Neural progenitor cell (in vitro differentiated cells): Measurements from ENCODE around the gene VEZT. TPM values are rescaled to one million over a fixed set of nuclear protein-coding genes. Genes with fewer than 3 reads are reported as not detected.

Experiments
- DNase-seq: peaks from one replicate; pipeline ENCODE4 v3.0.0-alpha.2; 2016; ENCODE audit warnings: low spot score
- H2AFZ ChIP-seq: fragments of 200-600 bp; sonication (generic); replicated peaks from 2 replicates; pipeline ENCODE4 v1.6.1; 2016; ENCODE audit warnings: antibody characterized with exemption
- H3F3A ChIP-seq: fragments of 200-600 bp; sonication (generic); 2 replicates; pipeline ENCODE4 v1.6.1; 2016; ENCODE audit warnings: antibody characterized with exemption, low read depth
- H3K27ac ChIP-seq: fragments of 200-600 bp; sonication (generic); 2 replicates; pipeline ENCODE4 v1.5.1; 2016; ENCODE audit warnings: mild to moderate bottlenecking
- H3K27me3 ChIP-seq: fragments of 200-600 bp; sonication (generic); 2 replicates; pipeline ENCODE4 v1.6.1; 2016; ENCODE audit warnings: mild to moderate bottlenecking, moderate library complexity
- H3K36me3 ChIP-seq: fragments of 200-600 bp; sonication (generic); 2 replicates; pipeline ENCODE4 v1.5.1; 2016
- H3K4me1 ChIP-seq: fragments of 200-600 bp; sonication (generic); 2 replicates; pipeline ENCODE4 v1.6.1; 2016; ENCODE audit warnings: mixed run types
- H3K4me2 ChIP-seq: fragments of 200-600 bp; sonication (generic); 2 replicates; pipeline ENCODE4 v1.6.1; 2016
- H3K4me3 ChIP-seq: fragments of 200-600 bp; sonication (generic); 2 replicates; pipeline ENCODE4 v1.5.1; 2016
- H3K79me2 ChIP-seq: fragments of 200-600 bp; sonication (generic); 2 replicates; pipeline ENCODE4 v1.6.1; 2016; ENCODE audit warnings: low read depth
- H3K9ac ChIP-seq: fragments of 200-600 bp; sonication (generic); 2 replicates; pipeline ENCODE4 v1.6.1; 2016
- H3K9me3 ChIP-seq: fragments of 200-600 bp; sonication (generic); 2 replicates; pipeline ENCODE4 v1.5.1; 2016; ENCODE audit warnings: low read depth
- H4K20me1 ChIP-seq: fragments of 200-600 bp; sonication (generic); 2 replicates; pipeline ENCODE4 v1.6.1; 2016; ENCODE audit warnings: low read depth
- H3K27ac Mint-ChIP-seq: 3 replicates; pipeline ENCODE4 v1.8.0; 2021; ENCODE audit warnings: mixed read lengths
- H3K27me3 Mint-ChIP-seq: 2 replicates; pipeline ENCODE4 v1.8.0; 2022; ENCODE audit warnings: low read depth, mild to moderate bottlenecking, inconsistent platforms, moderate library complexity, mixed read lengths; ENCODE audit not compliant: insufficient read depth
- H3K36me3 Mint-ChIP-seq: 3 replicates; pipeline ENCODE4 v1.8.0; 2021; ENCODE audit warnings: mixed read lengths
- H3K4me1 Mint-ChIP-seq: 3 replicates; pipeline ENCODE4 v1.8.0; 2021; ENCODE audit warnings: mixed read lengths
- H3K4me3 Mint-ChIP-seq: 3 replicates; pipeline ENCODE4 v1.8.0; 2021; ENCODE audit warnings: mild to moderate bottlenecking, moderate library complexity, mixed read lengths
- H3K9me3 Mint-ChIP-seq: 3 replicates; pipeline ENCODE4 v1.8.0; 2020; ENCODE audit warnings: mixed read lengths
- EZH2 ChIP-seq: fragments of 200-600 bp; sonication (generic); IDR thresholded peaks from 2 replicates; pipeline ENCODE4 v1.6.1; 2017; ENCODE audit warnings: antibody characterized with exemption, mild to moderate bottlenecking, moderate library complexity
- EZH2phosphoT487 ChIP-seq: fragments of 200-600 bp; sonication (generic); IDR thresholded peaks from 2 replicates; pipeline ENCODE4 v1.6.1; 2017; ENCODE audit warnings: antibody characterized with exemption
- total RNA-seq: library from RNA; depleted of rRNA; stranded (reverse); fragments of >200 nt; gene quantifications from 2 replicates; pipeline ENCODE4 v1.2.3, GENCODE V29; 2015; ENCODE audit warnings: low replicate concordance
- TF ChIP-seq, protein P1 (sequence below): fragments of 200-600 bp; sonication (generic); IDR thresholded peaks from 2 replicates; pipeline ENCODE4 v1.5.1; 2017; ENCODE audit warnings: antibody characterized with exemption, mild to moderate bottlenecking

The VEZT gene
- total RNA-seq, 1 donor from 2014 or later: 126 TPM

- H3K4me1 Mint-ChIP-seq: peaks cover 1% of the 10 kb centered on the region
- no peak for DNase-seq
- Histone ChIP-seq H3K4me1 (peaks cover 16% of the 10 kb centered on the region), H4K20me1 (peaks cover 88% of the 10 kb centered on the region), H3K36me3 (no peaks in the 10 kb centered on the region), H3K27me3 (no peaks in the 10 kb centered on the region), H3K9me3 (no peaks in the 10 kb centered on the region), H3F3A (peaks cover 13% of the 10 kb centered on the region), H3K4me3 (no peak overlapping the region), H3K79me2 (peaks cover 100% of the 10 kb centered on the region), H3K27ac (peak overlapping the region; percentile 29), H3K9ac (no peak overlapping the region), H2AFZ (no peak overlapping the region), H3K4me2 (no peak overlapping the region)
- H3K27me3 Mint-ChIP-seq: no peaks in the 10 kb centered on the region
- no peak overlapping the region for H3K27ac Mint-ChIP-seq
- H3K36me3 Mint-ChIP-seq: peaks cover 24% of the 10 kb centered on the region
- peaks cover 3% of the 10 kb centered on the region for H3K9me3 Mint-ChIP-seq
- TF ChIP-seq EZH2 (no peak), EZH2phosphoT487 (no peak)
- TF ChIP-seq, protein P1, sequence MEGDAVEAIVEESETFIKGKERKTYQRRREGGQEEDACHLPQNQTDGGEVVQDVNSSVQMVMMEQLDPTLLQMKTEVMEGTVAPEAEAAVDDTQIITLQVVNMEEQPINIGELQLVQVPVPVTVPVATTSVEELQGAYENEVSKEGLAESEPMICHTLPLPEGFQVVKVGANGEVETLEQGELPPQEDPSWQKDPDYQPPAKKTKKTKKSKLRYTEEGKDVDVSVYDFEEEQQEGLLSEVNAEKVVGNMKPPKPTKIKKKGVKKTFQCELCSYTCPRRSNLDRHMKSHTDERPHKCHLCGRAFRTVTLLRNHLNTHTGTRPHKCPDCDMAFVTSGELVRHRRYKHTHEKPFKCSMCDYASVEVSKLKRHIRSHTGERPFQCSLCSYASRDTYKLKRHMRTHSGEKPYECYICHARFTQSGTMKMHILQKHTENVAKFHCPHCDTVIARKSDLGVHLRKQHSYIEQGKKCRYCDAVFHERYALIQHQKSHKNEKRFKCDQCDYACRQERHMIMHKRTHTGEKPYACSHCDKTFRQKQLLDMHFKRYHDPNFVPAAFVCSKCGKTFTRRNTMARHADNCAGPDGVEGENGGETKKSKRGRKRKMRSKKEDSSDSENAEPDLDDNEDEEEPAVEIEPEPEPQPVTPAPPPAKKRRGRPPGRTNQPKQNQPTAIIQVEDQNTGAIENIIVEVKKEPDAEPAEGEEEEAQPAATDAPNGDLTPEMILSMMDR: no peak
- H3K4me3 Mint-ChIP-seq: no peak overlapping the region
These were observed 8.1 kb downstream of the VEZT start for GRCh38 chr12:95225645-95226212.

GRCh38 chr12:95227818-95228356, 10.3 kb downstream of the VEZT start:
- H3K36me3 Mint-ChIP-seq: peaks cover 20% of the 10 kb centered on the region
- H3K9ac ChIP-seq: no peak overlapping the region
- H3K4me3 ChIP-seq: no peak overlapping the region
- peaks cover 6% of the 10 kb centered on the region for H3K4me1 Mint-ChIP-seq
- H3K9me3 ChIP-seq: no peaks in the 10 kb centered on the region
- no peak for DNase-seq
- H3K36me3 ChIP-seq: no peaks in the 10 kb centered on the region
- no peak overlapping the region for H2AFZ ChIP-seq
- H3K79me2 ChIP-seq: peaks cover 100% of the 10 kb centered on the region
- H3K4me2 ChIP-seq: no peak overlapping the region
- no peaks in the 10 kb centered on the region for H3K9me3 Mint-ChIP-seq
- peaks cover 9% of the 10 kb centered on the region for H3K4me1 ChIP-seq
- peaks cover 13% of the 10 kb centered on the region for H3F3A ChIP-seq
- no peak overlapping the region for H3K27ac Mint-ChIP-seq
- peaks cover 80% of the 10 kb centered on the region for H4K20me1 ChIP-seq
- no peak for TF ChIP-seq EZH2phosphoT487
- TF ChIP-seq, protein P1: no peak
- no peak for TF ChIP-seq EZH2
- no peaks in the 10 kb centered on the region for H3K27me3 Mint-ChIP-seq
- H3K4me3 Mint-ChIP-seq: no peak overlapping the region
- H3K27me3 ChIP-seq: no peaks in the 10 kb centered on the region
- H3K27ac ChIP-seq: peak overlapping the region; percentile 51

DNA sequence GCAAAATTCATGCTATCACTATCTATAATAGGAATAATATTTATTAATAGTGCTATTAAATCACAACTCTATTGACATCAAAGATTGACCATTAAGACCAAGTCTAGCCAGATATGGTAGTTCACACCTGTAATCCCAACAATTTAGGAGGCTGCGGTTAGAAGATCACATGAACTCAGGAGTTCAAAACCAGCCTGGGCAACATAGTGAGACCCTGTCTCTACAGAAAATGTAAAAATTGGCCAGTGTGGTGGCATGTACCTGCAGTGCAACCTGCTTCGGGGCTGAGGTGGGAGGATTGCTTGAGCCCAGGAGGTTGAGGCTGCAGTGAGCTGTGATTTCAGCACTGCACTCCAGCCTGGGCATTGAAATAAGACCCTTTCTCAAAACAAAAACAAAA, 11.0 kb downstream of the VEZT start:
- H3F3A ChIP-seq: peaks cover 13% of the 10 kb centered on the region
- no peaks in the 10 kb centered on the region for H3K27me3 Mint-ChIP-seq
- TF ChIP-seq EZH2phosphoT487: no peak
- no peak for TF ChIP-seq EZH2
- TF ChIP-seq, protein P1: no peak
- no peak overlapping the region for H3K27ac ChIP-seq
- peaks cover 21% of the 10 kb centered on the region for H3K36me3 Mint-ChIP-seq
- peaks cover 73% of the 10 kb centered on the region for H4K20me1 ChIP-seq
- H3K4me1 Mint-ChIP-seq: peaks cover 6% of the 10 kb centered on the region
- H3K27me3 ChIP-seq: no peaks in the 10 kb centered on the region
- no peak overlapping the region for H2AFZ ChIP-seq
- no peak overlapping the region for H3K27ac Mint-ChIP-seq
- peaks cover 9% of the 10 kb centered on the region for H3K4me1 ChIP-seq
- DNase-seq: no peak
- peaks cover 3% of the 10 kb centered on the region for H3K36me3 ChIP-seq
- H3K79me2 ChIP-seq: peaks cover 100% of the 10 kb centered on the region
- no peak overlapping the region for H3K9ac ChIP-seq
- no peak overlapping the region for H3K4me2 ChIP-seq
- H3K4me3 Mint-ChIP-seq: no peak overlapping the region
- H3K9me3 Mint-ChIP-seq: peaks cover 3% of the 10 kb centered on the region
- no peaks in the 10 kb centered on the region for H3K9me3 ChIP-seq
- no peak overlapping the region for H3K4me3 ChIP-seq
